Right hindlimb (tissue), 1 donor: ENCODE measurements around the gene OSBPL2.

ENCODE experiments used
- DNase-seq: peaks from one replicate; pipeline ENCODE4 v3.0.0-alpha.2; 2018

OSBPL2 gene

GRCh38 chr20:62222972-62223371 is 15.3 kb upstream of the OSBPL2 start:
- DNase-seq, result no peak

- no peak for DNase-seq
Observed at GRCh38 chr20:62223571-62223970, 14.8 kb upstream of the OSBPL2 start.

- no peak for DNase-seq
Observed at GRCh38 chr20:62224113-62224855, 14.0 kb upstream of the OSBPL2 start.

- no peak for DNase-seq
Observed at GRCh38 chr20:62225026-62225425, 13.3 kb upstream of the OSBPL2 start.

- no peak for DNase-seq
Observed at GRCh38 chr20:62225820-62226635, 12.3 kb upstream of the OSBPL2 start.

- DNase-seq, result no peak
Observed at GRCh38 chr20:62226707-62227590, 11.4 kb upstream of the OSBPL2 start.

GRCh38 chr20:62227591-62227976 is 10.7 kb upstream of the OSBPL2 start:
- DNase-seq, result no peak

- DNase-seq, result no peak
Observed at GRCh38 chr20:62227977-62228958, 10.1 kb upstream of the OSBPL2 start.

GRCh38 chr20:62228982-62229545 is 9.3 kb upstream of the OSBPL2 start:
- DNase-seq, result no peak

- DNase-seq, result no peak
Observed at GRCh38 chr20:62229667-62230066, 8.7 kb upstream of the OSBPL2 start.

GRCh38 chr20:62230276-62230675 is 8.0 kb upstream of the OSBPL2 start:
- DNase-seq, result no peak

GRCh38 chr20:62230696-62231095 is 7.6 kb upstream of the OSBPL2 start:
- DNase-seq, result no peak

- no peak for DNase-seq
Observed at GRCh38 chr20:62231292-62231691, 7.0 kb upstream of the OSBPL2 start.

GRCh38 chr20:62232194-62232593 is 6.1 kb upstream of the OSBPL2 start:
- no peak for DNase-seq

GRCh38 chr20:62232770-62233645 is 5.3 kb upstream of the OSBPL2 start:
- no peak for DNase-seq

- no peak for DNase-seq
Observed at GRCh38 chr20:62233684-62234083, 4.6 kb upstream of the OSBPL2 start.

- no peak for DNase-seq
Observed at GRCh38 chr20:62234339-62234738, 4.0 kb upstream of the OSBPL2 start.

- DNase-seq, result no peak
Observed at GRCh38 chr20:62235001-62235776, 3.1 kb upstream of the OSBPL2 start.

GRCh38 chr20:62235777-62236157 is 2.6 kb upstream of the OSBPL2 start:
- DNase-seq, result no peak

GRCh38 chr20:62236200-62236599 is 2.1 kb upstream of the OSBPL2 start:
- no peak for DNase-seq
